Measurements from ENCODE around the gene SEZ6L.

GRCh38 chr22:26416670-26417276 lies 247.5 kb downstream of the SEZ6L start:
- TF ChIP-seq EZH2 (IDR thresholded peaks at IDR 0.05) (no peak), POLR2AphosphoS5 (IDR thresholded peaks at IDR 0.05; ENCODE audit: borderline replicate concordance, low read depth, low read length) (no peak)
